HG03139 (cell line): ENCODE data around the gene SMG1.
"Not testable (repeated sequence)": the region's sequence is repeated elsewhere in the genome, so short reads cannot be mapped to it uniquely, and the experiment has no call there.

ENCODE experiments used
- ATAC-seq: cut with Tn5 transposase; IDR thresholded peaks from one replicate; pipeline ENCODE4 v1.9.1; 2021; ENCODE audit not compliant: unreplicated experiment

Gene SMG1

DNA sequence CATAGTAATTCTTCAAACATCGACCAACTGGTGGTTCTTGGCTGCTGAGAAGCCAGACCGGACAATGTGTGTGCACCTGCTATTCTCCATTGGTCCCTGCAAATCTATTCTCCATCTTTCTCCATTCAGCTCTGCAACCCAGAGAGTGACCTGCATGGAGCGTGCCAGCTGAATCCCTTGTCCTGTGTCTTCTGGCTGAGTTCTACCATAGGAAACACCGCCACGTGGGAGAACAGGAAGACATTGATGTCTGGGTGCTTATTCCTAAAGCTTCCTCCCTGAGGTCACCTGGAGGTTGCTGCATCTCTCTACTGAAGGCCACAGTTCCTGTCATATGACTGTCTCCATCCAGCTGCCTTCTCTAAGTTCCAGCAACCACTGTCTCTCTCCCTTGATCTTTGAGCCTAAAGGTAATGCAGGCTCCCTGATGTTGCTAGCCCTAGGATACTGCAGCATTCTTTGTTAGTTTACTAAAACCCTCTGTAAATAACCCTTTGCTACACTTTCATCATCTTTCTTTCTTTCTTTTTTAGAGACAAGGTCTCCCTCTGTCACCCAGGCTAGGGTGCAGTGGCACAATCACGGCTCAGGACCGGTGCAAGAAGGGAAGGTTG, 10.6 kb upstream of the SMG1 start:
- ATAC-seq = no peak

DNA sequence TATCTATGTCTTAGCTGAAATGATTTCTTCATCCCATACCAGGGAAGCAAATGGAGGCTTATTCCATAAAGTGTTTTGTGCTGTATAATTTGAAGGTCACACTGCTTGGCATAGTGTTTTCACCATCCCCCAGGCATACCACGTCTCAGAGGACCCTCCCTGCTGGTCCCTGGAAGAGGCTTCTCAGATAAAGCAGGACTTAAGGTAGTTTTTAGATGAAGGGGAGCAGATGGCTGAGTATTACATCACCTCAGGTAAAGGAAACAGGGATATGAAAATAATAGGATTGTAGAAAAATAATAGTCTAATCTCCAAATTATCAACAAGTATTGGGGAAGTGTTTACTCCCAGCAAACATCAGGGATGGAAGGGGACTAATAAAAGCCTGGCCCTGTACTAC, 7.3 kb upstream of the SMG1 start:
- ATAC-seq = no peak

DNA sequence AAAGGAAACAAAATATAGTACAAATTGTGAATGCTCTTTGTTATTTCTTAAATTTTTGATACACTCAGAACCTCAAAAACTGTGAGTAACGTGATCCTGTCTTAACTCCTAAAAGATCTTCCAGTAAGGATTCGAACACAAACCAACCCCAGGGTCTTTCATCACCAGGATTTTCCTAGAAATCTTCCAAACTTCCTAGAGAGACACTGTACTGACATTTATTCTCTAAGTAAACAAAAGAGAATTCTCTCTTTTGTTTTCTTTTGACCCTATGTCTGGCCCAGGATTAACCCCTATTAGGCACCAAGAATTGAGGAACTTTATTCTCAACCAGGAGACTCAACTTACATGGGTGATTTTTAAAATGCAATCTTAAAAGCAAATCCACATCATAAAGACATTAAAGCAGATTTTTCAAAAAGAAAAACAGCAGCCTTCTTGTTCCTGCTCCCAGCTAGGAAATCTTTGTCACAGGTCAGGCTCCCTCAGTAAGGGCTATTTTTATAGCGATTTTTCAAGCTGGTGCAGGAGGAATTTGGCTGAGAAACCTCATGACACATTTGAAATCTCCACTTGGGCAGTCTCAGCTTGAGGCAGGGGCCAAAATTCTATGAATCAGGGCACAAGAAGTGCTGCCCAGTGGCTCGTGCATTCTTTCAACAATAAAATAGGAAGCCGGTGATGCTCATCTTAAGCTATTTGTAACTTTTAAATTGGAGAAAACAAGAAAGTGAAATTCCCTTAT, 6.2 kb upstream of the SMG1 start:
- ATAC-seq = no peak

- ATAC-seq = no peak
Observed at GRCh38 chr16:18931756-18932155, 5.5 kb upstream of the SMG1 start.

DNA sequence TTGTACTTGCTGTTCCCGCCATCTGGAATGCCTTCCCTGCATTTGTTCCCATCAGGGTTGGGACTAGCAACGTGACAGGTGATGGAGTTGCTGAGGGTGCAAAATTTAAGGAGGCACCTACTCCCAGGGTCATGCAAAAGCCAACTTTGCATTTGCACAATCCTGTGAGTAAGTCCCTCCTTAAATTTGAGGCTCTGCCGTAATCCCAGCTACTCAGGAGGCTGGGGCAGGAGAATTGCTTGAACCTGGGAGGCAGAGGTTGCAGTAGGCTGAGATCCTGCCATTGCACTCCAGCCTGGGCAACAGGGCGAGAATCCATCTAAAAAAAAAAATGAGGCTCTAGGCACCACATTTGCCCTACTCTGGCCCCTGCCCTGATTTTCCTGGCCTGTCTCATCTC, 3.9 kb upstream of the SMG1 start:
- ATAC-seq = not testable (repeated sequence)

DNA sequence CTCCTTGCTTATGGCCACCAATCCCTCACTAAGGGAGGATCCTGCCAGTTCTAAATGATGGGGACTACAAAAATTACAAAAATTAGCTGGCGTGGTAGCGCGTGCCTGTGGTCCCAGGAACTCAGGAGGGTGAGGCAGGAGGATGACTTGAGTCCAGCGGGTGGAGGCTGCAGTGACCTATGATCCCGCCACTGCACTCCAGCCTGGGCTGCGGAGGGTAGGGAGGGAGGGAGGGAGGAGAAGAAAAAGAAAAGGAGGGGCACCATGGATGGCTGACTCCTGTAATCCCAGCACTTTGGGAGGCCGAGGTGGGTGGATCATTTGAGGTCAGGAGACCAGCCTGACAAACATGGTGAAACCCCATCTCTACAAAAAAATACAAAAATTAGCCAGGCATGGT, 1.9 kb upstream of the SMG1 start:
- ATAC-seq = not testable (repeated sequence)

GRCh38 chr16:18925215-18925985, 808 bp downstream of the SMG1 start:
- ATAC-seq = peak; percentile 36

DNA sequence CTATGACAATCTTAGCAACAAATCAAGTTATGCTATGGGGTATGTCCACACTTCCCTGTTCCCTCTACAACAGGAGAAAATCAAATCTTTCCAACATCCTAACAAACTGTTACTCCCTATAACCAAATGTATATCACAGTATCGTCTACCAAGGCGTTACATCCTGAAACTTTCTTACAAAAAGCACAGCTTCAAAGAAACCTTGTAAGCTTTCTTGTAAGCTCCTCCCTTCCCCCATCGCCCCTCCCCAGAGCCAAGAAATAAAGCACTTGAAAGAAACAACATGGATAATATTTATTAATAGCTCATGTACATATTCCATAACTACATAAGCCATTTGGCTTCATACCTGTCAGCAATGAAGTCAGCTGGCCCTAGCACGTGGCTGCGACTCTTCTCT, 2.3 kb downstream of the SMG1 start:
- ATAC-seq = not testable (repeated sequence)

GRCh38 chr16:18923124-18923523, 3.1 kb downstream of the SMG1 start:
- ATAC-seq = not testable (repeated sequence)

GRCh38 chr16:18909585-18909984, 16.6 kb downstream of the SMG1 start:
- not testable (repeated sequence) for ATAC-seq

DNA sequence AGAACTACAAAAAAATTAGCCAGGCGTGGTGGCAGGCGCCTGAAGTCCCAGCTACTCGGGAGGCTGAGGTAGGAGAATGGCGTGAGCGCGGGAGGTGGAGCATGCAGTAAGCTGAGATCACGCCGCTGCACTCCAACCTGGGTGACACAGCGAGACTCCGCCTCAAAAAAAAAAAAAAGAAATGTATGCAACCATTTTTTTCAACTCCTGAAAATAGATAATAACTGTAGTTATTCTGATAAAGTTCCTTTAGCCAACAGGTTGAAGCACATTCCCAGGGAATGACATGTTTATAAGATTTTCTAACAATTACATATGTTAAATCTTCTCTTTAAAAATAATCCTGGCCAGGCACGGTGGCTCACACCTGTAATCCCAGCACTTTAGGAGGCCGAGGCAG, 17.5 kb downstream of the SMG1 start:
- not testable (repeated sequence) for ATAC-seq

GRCh38 chr16:18902778-18903177, 23.4 kb downstream of the SMG1 start:
- not testable (repeated sequence) for ATAC-seq

DNA sequence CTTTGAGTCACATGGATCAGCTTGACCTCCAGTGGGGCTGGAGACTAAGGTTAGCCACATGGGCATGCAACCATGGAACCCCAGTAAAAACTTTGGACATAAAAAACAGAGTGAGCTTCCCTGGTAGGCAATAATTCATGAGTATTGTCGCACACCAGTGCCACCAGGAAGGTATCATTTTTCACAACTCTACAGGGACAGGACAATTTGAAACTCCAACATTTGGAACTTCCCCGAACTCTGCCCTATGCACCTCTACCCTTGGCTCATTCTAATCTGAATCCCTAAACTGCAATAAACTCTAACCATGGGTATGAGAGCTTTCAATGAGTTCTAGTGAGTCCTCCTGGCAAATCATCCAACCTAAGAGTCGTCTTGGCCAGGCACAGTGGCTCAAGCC, 24.2 kb downstream of the SMG1 start:
- ATAC-seq = not testable (repeated sequence)

DNA sequence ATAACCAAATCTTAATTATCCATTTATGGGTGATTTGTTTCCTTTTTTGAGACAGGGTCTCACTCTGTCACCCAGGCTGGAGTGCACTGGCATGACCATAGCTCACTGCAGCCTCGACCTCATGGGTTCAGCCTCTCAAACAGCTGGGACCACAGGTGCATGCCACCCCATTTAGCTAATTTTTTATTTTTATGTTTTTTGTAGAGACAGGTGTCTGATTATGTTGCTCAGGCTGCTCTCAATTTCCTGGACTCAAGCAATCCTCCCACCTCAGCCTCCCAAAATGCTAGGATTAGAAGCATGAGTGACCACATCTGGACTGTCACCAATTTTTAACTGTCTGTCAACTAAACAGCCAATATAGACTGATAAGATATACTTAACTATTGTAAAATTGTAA, 25.0 kb downstream of the SMG1 start:
- ATAC-seq = not testable (repeated sequence)

- ATAC-seq = not testable (repeated sequence)
Observed at GRCh38 chr16:18884456-18884855, 41.8 kb downstream of the SMG1 start.

DNA sequence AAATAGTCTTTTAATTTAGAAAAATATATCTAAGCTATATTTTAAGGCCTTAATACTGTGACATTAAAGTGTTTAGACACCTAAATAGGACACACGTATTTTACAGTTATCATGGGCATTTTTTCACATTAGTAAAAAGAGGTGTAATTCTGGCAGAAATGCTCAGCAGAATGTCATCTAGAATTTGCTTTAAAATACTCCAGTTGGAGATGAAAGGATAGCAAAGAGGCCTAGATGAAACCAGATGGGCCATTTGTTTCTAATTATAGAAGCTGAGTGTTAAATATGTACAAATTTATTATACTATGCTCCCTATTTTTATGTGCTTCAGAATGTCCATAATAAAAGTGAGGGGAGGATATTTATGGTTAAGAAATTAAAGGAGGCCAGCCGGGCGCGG, 48.5 kb downstream of the SMG1 start:
- not testable (repeated sequence) for ATAC-seq

GRCh38 chr16:18877259-18877658, 48.9 kb downstream of the SMG1 start:
- not testable (repeated sequence) for ATAC-seq

- not testable (repeated sequence) for ATAC-seq
Observed at GRCh38 chr16:18876301-18876700, 49.9 kb downstream of the SMG1 start.

- ATAC-seq = not testable (repeated sequence)
Observed at GRCh38 chr16:18869043-18869771, 57.0 kb downstream of the SMG1 start.

GRCh38 chr16:18866277-18866823, 59.9 kb downstream of the SMG1 start:
- ATAC-seq = not testable (repeated sequence)

- not testable (repeated sequence) for ATAC-seq
Observed at GRCh38 chr16:18862891-18863290, 63.3 kb downstream of the SMG1 start.
